ENCODE measurements around the gene ZMIZ1.

DNA sequence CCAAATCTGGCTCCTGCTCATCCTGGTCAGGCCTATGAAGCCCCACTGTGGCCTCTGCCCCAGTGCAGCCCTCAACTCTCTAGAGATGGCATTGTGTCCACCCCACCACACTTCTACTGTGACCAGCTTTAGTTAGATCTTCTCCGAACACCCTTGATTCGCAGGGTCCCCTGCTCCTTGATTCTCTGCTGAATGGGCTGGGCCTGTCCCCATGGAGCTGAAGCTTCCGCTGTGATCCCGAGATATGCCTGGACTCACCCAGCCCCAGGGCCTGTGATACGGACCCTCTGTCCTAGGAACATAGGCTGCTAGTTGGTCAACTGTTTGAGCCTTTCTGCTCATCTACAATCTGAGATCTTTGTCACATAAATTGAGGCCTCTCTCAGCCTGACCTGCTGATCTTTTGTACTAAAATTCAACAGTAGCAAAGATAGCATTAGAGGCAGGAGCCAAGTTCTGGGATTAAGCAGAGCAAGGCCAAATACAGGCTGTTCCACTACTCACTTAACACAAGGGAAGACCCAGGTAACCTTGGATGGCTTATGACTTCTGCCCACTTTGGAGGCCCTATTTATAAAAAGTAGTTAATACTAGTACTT lies 272.0 kb downstream of the ZMIZ1 start:
- TF ChIP-seq, protein P1, sequence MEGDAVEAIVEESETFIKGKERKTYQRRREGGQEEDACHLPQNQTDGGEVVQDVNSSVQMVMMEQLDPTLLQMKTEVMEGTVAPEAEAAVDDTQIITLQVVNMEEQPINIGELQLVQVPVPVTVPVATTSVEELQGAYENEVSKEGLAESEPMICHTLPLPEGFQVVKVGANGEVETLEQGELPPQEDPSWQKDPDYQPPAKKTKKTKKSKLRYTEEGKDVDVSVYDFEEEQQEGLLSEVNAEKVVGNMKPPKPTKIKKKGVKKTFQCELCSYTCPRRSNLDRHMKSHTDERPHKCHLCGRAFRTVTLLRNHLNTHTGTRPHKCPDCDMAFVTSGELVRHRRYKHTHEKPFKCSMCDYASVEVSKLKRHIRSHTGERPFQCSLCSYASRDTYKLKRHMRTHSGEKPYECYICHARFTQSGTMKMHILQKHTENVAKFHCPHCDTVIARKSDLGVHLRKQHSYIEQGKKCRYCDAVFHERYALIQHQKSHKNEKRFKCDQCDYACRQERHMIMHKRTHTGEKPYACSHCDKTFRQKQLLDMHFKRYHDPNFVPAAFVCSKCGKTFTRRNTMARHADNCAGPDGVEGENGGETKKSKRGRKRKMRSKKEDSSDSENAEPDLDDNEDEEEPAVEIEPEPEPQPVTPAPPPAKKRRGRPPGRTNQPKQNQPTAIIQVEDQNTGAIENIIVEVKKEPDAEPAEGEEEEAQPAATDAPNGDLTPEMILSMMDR (conservative IDR thresholded peaks at IDR 0.05 in 1 of 2, IDR thresholded peaks at IDR 0.05 in 1 of 2; ENCODE audit: low read depth in 1 of 2, low read length in 2 of 2): no peak
- no peak for TF ChIP-seq EZH2 (IDR thresholded peaks at IDR 0.05; ENCODE audit: low read length, missing control alignments)

All from fibroblast of lung (primary cell).